Measurements from ENCODE around the gene F12.

F12 gene

DNA sequence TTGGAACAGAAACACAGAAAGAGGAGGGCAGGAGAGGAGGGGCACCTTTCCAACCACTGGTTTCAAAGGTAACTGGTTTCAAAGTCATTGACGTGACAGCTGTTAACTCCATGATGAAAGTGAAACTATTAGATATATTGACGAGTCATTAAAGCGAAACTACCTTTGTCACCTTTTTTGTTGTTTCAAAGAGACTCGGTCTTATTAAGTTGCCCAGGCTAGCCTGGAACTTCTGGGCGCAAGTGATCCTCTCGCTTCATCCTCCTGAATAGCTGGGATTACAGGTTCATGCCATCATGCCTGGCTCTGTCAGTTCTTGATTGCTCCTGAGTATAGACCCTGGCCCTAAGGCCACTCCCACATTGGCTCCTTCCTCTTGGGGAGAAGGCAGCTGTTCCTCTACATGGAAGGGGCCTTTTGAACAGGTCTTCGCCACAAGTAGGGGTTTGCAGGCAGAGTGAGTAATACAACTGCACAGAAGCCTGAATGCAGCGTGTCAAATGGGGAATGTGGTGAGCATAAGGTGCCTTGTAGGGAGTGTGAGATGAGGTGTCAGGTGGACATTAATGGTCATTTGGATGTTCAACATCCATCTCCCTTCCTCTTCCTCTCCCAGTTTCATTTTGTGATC lies 3.4 kb upstream of the F12 start:
- peak; percentile 74 for ATAC-seq
- DNase-seq: peak; percentile 16

DNA sequence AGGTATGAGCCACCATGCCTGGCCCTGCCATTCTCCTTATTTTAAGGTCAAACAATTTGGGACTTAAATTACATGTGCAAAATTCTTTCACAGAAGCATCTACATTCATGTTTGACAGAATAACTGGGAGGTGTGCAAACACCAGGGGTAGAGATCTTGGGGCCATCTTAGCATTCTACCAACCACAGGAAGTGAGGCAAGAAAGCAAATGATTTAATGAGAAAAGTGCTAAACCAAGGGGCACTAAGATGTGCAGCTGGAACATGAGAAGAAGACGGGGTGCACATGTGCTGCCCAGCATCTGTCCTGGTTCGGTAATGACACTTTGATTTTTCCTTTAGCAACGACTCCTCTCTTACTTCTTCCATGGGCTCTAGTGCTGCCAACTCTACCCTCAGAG lies 1.2 kb upstream of the F12 start:
- ATAC-seq (no peak), DNase-seq (no peak)

DNA sequence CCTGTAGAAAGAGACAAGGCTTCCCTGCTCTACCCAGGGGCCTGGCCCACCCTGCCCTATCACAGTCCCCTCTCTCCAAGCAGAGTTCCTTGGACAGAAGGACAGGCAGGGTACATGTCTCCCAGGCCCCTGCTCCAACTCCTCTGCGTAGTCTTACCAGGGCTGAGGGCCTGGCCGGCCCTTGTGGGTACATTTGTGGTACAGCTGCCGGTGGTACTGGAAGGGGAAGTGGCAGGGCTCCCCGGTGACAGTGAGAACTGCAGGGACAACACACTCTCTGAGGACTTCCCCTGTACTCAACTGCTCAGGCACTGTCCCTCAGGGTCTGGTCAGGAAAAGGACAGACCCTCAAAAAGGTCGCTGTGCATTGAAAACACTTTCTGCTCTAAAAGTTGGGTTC lies 3.6 kb downstream of the F12 start:
- DNase-seq (peak; percentile 24), ATAC-seq (no peak)

DNA sequence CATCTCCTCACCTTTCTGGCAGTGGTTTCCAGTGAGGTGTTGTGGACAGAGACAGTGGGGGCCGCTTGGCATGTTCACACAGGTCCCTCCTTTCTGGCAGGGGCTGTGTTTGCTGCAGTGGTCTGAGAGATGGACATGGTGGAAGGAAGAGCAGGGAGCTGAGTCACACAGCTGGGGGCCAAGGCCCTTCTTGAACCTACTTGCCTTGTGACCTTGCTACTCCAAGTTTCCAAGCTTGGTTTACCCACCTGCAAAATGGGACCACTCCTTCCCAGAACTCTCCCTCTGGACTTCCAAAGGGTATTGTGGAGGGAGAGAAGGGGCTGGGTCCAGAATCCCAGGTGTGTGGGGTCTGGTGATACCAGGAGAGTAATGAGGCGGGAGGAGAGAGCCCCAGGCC lies 4.1 kb downstream of the F12 start:
- no peak for DNase-seq
- no peak for ATAC-seq

DNA sequence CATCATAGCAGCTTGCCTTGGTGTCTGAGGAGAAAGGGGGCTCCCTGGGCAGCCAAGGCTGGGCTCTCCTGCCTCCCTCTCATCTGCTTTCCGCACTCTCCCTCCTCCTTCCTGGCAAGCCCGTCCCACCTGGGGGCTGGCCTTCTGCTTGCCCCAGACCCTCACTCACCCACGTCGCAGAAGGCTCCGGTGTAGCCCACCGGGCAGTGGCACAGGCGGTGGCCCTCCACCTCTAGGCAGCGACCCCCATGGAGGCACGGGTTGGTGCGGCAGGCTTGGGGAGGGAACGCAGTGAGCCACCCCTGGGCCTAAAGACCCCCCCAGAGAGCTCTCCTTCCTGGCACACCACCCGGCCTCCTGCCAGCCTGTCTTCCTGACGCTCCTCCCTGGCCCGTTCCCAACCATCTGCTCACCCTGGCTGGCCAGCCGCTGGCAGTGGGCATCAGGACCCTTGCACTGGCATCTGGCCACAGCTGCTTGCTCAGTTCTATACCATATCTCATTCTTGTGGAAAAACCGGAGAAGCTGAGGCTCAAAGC lies 4.7 kb downstream of the F12 start:
- no peak for ATAC-seq
- DNase-seq: no peak

DNA sequence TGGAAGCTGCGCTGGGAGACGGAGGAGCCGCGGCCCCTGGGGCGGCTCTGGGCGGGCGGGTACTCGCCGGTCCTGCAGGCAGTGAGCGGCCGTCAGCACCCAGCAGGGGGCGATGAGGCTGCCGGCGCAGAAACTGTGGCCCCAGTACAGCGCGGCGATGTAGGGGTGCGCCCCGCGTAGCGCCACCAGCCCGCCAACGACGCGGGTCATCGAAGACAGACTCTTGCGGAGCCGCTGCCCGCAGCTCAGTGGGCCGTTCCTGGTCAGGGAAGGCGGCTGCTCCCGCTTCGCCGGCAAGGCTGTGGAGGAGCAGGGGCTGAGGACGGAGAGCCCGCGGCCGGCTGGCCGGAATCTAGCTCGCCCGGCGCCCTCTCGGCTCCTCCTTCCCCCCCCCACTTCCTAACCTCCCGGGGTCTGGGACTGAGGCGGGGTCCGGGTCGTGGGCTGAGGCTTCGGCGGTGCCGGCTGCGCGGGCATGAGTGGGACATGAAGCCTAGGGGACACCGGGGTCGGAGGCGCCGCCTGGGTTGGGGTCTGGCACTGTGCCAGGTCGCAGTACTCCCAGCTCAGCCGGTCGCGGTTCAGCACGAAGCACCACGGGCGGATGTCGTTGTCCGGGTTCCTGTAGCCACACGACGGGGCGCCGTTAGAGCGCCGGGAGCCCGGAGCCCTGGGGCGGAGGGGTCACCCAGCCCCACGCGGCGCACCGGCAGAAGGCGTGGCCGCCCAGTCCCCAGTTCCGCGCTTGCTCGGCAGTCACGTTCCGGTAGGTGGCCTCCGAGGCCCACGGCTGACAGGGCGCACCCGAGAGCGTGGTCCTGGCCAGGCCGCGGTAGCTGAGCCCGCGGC lies 5.3 kb downstream of the F12 start:
- DNase-seq: peak; percentile 88
- ATAC-seq: peak; percentile 89

DNA sequence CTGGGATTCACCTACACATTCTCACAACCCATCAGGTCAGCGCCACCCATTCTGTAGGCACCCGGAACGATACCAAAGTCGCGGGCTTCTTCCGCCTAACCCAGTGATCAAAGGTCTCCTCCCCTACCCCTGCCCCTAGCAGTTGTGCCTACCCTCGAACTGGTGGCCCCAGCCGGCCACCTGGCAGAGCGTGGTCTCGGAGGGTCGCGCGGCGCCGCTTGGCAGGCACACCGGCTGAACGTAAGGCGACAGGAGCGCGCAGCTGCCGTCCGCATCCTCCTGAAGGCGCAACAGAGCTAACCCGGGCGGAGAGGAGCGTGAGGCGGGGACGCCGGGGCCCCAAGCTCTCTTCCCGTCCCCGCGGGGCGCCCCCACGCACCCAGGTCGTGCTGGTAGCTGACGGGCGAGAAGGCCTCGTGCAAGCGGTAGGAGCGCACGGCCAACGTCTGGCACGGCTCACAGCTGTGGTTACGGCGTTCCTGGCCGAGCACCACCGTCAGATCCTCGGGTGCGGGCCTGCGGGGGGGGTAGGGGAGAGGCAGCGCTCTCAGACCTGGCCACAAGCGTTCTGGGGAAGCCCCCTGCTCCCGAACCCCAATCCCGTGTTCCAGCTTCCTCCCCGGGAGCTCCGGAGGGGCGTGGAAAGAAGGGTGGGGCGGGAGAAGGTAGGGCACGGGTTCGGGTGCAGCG lies 6.1 kb downstream of the F12 start:
- DNase-seq (peak; percentile 55), ATAC-seq (peak; percentile 10)

DNA sequence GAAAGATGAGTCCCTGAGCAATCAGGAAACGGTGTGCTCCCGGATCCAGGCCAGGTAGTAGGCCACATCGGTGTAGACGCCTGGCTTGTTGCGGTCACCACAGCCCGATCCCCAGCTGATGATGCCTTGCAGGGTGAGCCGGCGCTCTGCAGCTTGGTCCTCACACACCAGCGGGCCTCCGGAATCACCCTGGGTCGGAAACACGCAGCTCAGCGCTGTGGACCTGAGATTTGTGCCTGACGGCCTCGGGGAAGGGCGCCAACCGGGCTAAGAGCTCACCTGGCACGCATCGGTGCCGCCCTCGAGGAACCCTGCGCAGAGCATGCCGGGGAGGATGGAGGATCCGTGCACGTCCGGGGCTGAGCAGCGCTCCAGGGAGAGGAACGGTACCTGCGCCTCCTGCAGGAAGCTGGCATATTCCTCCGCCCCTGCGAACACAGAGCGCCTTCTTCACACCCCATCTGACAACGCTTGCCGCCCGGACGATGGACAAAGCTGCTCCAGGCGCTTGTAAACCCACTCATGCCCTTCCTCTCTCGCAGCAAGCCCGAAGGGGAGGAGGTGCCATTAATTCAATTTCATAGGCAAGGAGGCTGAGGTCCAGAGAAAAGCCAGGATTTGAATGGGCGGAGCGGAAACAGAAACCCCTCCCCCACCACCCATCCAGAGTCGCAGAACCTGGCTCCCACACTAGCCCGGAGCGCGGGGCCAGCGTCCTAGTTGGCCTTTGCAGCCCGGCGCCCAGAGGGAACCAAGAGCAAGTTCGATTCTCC lies 6.9 kb downstream of the F12 start:
- DNase-seq: peak; percentile 77
- peak; percentile 53 for ATAC-seq

DNA sequence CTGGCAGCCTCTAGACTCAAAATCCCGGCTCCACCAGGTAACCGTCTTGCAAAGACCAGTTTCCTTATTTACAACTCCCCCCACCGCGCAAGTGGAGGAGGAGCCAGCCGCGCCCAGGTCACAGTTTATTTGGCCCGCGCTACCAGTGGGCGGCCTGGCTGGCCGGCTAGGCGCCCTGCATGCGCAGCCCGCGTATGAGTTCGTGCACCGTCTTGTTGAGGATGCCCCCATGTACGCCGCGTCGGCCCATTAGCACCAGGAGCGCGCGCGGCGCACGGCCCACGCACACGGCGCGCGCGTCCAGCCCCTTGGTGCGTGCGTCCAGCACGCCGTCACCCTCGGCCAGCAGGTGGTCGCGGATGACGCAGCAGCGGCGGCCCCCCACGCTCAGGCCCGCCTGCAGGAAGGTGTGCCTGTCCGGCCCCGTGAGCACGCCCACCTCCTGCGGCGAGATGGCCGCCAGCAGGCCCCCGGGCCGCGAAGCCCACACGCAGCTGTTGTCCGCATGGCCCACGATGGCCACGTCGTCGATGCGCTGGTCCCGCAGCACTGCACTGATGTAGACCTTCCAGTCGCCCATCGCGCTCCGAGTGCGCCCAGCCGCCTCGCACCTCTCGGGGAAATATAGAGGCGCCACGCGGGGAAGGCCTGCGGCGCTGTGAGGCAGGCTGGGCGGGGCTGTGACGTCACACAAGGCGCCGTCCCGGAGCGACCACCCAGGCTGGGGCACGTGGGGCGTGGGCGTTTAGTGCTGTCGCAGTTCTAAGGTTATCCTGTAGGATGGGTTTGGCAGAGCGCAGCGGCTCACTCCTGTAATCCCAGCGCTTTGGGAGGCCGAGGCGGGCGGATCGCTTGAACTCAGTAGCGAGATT lies 9.1 kb downstream of the F12 start, which contains the start of gene PFN3:
PFN3 (minus strand) TSS at position 665 of the 872 bp plus-strand sequence; CDS start at position 580, 85 bp downstream.
- no peak for ATAC-seq
- peak; percentile 43 for DNase-seq

DNA sequence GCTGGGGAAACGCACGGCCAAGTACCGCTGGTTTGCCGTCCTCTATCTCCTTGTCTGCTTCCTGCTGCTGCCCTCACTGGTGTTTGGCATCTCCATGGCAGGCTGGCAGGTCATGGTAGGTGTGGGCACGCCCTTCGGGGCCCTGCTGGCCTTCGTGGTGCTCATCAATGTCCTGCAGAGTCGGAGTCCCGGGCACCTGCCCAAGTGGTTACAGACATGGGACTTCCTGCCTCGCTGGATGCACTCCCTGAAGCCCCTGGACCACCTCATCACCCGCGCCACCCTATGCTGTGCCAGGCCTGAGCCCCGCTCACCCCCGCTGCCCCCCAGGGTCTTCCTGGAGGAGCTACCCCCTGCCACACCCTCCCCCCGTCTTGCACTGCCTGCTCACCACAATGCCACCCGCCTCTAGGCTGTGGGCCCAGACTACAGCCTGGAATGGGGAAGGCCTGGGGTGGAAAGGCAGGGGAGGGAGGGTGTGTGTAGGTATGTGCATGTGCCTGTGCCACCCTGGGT lies 11.4 kb downstream of the F12 start:
- ATAC-seq (no peak), DNase-seq (no peak)

DNA sequence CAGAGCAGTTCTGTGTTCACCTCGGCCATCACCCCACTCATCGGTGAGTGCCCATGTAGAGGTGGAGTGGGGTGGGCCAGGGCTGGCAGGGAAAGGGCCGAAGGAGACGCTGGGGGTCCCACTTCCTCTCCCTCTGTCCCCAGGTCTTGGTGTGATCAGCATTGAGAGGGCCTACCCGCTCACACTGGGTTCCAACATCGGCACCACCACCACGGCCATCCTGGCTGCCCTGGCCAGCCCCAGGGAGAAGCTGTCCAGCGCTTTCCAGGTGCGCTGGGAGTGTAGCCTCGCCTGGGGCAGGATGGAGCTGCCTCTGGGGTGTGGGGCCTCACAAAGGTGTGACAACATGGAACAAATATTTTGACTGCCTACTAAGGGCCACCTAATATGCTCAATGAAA lies 12.6 kb downstream of the F12 start:
- ATAC-seq (no peak), DNase-seq (no peak)

DNA sequence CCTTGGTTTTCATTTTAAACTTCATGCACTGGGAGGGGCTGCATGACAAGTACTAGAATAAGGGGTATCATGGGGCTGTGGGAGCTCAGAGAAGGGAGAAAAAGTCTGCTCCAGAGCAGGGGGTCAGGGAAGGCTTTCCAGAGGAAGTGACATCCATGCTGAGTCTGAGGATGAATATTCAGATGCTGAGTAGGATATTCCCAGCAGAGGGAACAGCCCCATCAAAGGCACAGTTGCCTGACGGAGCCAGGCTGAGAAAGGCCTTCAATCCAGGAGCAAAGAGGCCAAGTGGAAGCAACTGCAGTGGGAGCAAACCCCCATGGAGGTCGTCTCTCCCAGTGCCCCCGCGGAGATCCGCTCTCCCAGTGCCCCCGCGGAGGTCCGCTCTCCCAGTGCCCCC lies 13.3 kb downstream of the F12 start:
- DNase-seq (no peak), ATAC-seq (no peak)

DNA sequence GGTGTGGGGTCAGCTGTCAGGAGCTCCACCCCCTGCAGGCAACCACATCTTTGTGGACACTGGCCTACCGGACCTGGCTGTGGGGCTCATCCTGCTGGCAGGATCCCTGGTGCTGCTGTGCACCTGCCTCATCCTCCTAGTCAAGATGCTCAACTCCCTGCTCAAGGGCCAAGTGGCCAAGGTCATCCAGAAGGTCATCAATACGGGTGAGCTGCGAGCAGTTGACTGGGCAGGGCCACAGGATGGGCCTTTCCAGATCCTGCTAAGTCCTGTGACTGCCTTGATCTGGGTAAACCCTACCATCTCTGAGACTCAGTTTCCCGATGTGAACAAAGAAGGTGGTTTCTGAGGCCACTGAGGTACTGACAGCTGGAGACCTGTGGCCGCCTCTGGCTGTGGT lies 15.4 kb downstream of the F12 start:
- DNase-seq (no peak), ATAC-seq (no peak)

DNA sequence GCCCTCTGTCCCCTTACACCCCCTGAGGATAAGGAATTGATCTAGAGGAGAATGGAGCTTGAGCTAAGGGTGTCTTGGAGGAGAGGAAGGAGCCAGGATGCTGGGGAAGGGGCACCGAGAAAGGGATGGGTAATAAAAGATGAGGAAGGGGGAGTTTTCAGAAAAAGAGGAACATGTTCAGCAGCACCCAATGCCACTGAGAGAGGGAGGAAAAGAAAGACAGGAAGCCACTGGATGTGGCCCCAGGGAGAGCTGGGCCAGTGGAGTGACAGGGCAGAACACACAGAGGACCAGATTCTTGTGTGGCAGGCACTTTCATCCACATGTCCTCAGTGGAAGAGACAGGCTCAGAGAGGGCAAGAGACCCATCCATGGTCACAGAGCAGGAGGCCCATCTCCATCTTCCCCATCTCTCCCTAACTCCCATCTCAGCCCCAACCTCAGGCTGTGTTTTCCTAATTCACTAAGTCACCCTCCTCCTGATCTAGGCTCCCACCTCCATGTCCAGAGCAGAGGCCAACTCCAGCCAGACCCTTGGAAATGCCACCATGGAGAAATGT lies 16.1 kb downstream of the F12 start:
- DNase-seq (no peak), ATAC-seq (no peak)

DNA sequence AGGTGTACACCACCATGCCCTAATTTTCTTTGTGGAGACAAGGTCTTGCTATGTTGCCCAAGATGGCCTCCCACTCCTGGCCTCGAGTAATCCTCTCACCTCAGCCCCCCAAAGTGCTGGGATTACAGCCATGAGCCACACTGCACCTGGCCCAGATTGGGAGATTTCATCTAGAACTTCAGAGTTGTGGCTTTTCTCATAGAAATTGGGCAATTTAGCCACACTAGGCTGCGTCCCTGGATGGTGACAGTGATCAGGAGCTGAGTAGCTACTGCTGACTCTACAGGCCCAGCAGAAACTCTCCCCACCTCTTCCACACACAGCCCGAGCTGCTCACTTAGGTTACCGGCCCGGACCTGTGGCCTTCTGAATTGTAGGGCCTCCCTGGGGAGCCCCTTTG lies 16.6 kb downstream of the F12 start:
- DNase-seq (no peak), ATAC-seq (no peak)

DNA sequence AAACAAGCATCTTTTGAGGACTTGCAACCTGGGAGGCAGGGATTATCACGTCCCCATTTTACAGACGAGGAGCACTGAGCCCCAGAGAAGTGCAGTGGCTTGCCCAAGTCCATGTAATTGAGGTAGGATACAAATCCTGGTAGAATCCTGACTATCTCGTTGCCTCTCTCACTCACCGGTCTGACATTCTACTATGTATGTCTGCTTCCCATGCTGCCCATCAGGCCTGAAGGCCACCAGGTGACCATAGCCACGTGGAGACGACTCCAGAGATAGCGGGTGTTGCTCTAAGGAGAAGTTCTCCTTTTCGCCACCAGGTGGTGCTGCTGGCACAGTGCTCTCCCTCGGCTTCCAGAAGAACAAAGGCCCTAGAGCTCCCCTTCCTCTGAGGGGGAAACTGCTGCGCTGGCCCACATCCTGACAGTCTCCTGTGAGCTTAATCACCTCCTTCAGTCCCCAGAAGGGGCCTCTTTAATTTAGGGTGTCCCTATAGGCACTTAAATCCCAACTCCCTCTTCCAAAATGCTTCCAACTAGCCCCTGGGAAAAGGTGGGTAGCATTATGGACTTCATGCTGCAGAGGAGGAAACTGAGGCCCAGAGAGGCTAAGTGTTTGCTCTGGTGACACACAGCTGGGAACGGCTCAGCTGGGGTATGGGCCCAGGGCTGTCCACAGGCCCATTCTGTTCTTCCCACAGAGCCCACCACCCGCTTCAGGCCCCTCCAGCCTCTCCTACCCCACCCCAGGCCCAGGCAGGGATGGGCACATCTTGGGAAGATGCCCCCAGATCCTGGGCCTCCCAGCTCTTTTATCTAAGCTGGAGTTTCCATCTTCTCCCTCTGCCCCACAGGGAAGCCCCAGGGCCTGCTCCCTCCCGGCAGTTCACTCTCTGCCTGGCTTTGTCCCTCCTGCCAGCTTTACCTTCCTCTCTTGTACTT lies 18.7 kb downstream of the F12 start:
- ATAC-seq (peak; percentile 72), DNase-seq (peak; percentile 90)

DNA sequence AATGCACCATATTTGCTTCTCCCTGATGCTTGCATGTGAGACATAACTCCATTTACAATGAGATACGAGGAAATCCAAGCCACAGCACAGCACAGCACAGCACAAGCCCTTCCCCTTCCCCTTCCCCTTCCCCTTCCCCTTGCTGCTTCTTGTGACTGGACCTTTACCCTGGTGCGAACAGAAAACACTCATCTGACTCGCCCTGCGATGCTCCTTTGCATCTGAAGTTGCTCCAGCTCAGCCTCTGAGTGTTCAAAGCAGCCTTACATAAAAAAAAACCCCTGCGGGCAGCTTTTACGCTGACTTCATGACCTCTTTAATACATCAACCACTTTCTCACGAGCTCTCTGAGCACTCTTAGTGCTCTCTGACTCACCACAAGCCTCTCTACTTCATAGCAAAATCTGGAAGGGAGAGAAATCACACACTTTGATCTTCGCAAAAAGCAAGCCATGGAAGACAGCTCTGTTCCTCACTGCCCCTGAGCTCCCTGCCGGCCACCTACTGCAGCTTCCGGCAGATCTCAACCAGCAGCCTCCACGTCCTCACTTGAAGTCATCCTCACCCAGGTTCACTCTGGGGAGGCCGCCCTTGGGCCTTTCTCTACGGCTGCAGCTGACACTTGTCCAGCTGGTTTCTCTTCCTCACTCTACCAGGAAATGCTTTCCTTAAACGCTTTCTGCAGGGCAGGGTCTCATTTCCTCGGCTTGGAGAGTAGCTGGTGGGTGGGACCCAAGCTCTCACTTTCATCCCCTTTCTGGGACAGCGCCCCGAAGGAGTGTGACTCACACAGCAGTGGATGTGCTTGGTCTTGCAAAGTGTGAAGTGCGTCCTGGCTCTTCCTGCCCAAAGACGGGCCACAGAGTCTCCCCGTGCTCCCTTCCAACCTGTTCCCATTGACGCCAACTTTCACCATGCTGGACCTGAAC lies 19.9 kb downstream of the F12 start:
- DNase-seq: peak; percentile 49
- ATAC-seq: peak; percentile 76

DNA sequence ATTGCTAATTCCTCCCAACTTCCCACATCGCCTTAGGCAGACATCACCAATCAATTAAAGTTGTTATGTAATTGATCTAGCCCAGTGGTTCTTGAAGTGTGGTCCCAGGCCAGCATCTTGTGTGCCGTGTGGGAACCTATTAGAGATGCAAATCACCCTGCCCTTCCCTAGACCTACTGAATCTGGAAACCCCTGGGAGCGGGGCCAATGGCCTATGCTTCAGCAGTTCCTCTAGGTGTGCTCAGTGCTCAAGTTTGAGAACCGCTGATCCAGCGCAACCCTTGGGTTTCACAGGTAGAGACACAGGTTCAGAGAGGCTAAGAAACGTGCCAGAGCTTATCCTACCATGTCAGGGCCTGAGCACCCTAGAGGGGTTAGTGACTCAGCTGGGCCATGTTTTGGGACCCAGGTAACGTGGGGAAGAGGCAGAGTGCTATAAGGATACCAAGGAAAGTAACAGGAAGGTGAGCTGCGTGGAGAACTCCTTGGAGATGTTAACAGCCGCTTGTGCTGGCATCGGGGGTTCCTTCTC lies 20.8 kb downstream of the F12 start:
- no peak for ATAC-seq
- DNase-seq: no peak
